HK-2 (cell line): ENCODE results near the gene FLOT2.
"Not testable (repeated sequence)": the region's sequence is repeated elsewhere in the genome, so short reads cannot be mapped to it uniquely, and the experiment has no call there.

ENCODE experiments used
- DNase-seq: peaks from one replicate; pipeline ENCODE4 v3.0.0-alpha.2; 2018; ENCODE audit not compliant: unreplicated experiment

Gene FLOT2

GRCh38 chr17:28873839-28874238 is 23.7 kb downstream of the FLOT2 start:
- DNase-seq = no peak

- no peak for DNase-seq
These were observed 26.4 kb downstream of the FLOT2 start for GRCh38 chr17:28871056-28871579.

DNA sequence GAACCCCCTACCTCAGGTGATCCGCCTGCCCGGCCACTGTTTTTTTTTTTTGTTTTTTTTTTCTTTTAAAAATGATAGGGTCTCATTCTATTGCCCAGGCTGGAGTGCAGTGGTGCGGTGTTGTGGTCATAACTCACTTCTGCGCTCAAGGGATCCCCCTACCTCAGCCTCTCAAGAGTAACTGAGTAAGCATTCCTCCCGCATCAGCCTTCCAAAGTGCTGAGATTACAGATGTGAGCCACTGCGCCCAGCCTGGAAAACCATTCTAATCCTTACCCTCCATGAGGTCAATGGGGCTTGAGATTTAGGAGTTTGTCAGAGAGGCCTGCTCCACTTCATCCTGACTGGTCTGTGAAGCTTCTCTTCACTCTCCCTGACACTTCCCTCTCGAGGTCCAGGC is 30.3 kb downstream of the FLOT2 start:
- no peak for DNase-seq

DNA sequence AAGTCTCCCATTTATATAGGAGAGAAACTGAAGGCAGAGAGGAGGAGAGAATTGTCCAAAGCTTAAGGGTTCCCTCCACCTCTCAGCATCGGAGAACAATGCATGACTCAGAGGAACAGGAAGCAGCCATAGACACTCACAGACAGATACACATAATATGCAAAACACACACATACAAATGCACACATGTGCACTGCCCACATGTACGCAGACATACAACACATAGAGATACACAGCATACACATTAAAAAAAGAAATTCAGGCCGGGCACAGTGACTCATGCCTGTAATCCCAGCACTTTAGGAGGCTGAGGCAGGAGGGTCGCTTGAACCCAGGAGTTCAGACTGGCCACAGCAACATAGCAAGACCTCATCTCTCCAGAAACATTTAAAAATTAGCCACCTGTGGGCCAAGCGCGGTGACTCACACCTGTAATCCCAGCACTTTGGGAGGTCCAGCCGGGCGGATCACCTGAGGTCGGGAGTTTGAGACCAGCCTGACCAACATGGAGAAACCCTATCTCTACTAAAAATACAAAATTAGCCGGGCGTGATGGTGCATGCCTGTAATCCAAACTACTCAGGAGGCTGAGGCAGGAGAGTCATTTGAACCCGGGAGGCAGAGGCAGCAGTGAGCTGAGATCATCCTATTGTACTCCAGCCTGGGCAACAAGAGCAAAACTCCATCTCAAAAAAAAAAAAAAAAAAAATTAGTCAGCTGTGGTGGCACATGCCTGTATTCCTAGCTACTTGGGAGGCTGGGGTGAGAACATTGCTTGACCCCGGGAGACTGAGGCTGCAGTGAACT is 31.4 kb downstream of the FLOT2 start:
- DNase-seq = no peak

DNA sequence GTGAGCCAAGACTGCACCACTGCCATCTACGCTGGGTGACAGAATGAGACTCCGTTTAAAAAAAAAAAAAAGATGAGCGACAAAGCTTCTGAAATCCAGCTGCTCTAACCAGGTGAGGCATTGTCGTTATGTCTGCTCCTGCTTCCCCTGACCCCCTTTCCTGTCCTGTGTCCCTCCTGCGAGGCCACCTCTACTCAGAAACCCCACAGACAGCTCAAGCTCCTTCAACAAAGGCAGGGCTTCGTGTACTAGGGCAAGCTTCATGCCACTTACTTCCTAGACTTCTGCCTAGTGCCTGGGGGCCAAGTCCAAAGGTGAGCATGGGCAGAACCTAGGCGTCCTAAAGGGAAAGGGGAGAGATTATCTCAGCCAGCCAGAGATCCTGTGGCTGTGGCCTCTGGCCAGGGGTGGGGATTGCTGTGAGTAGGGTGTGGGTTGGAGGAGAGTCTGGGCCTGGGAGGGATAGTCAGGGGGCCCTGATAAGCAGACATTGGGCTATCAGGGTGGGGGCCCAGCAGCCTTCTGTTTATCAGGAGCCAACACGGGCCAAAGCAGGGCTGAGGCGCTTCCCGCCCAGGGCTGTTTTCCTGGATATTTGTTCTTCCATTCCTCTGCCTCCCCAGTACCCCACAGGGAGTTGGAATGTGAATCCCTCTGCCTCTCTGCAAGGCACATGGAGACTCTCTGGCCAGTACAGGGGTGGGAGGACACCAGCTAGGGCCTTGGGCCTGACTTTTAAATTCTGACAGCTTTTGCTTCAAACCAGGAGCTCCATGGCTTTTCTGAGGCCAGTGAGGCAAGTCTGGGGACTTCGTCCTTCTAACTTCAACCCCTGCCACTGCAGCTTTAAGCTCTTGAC is 32.3 kb downstream of the FLOT2 start:
- no peak for DNase-seq

DNA sequence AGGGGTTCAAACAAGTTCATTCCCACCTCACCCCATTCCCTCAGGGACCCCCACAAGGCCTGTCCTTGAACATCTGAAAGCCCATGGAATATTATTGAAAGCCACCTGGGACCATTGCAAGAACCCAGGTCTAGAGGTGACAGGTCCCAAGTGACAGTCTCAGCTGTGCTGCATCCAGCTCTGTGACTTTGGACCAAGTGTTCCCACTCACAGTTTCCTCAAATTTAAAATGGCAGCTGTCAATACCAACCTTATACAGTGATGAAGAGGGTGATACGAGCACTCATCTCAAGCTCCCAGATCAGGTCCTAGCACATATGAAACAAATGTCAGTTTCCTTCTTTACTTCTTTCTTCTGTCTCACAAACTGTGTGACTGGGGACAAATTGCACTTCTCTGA is 33.6 kb downstream of the FLOT2 start:
- DNase-seq = no peak

DNA sequence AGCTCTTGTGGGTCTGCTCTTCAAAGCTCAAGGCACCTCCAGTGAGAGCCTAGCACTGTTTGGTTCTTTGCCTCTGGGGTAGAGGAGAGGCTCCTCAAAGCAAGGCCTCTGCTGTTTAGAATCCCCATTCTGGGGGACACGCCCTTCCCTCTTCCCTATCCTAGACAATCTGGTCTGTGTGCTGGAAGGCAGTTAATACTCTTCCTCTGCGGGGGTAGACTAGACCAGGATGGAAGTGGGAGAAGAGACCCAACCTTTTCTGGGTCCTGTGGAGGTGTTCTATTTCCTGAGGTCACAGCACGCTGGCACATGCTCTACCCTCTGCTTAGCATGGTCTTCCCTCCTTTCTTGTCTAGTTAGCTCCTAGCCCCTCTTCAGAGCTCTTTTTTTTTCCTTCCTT is 35.0 kb downstream of the FLOT2 start:
- no peak for DNase-seq

- DNase-seq = no peak
These were observed 35.9 kb downstream of the FLOT2 start for GRCh38 chr17:28861393-28862203.

GRCh38 chr17:28860363-28860808 is 37.1 kb downstream of the FLOT2 start:
- DNase-seq = no peak

- DNase-seq = no peak
These were observed 38.7 kb downstream of the FLOT2 start for GRCh38 chr17:28858801-28859355.

- DNase-seq = no peak
These were observed 39.4 kb downstream of the FLOT2 start for GRCh38 chr17:28857905-28858800.

DNA sequence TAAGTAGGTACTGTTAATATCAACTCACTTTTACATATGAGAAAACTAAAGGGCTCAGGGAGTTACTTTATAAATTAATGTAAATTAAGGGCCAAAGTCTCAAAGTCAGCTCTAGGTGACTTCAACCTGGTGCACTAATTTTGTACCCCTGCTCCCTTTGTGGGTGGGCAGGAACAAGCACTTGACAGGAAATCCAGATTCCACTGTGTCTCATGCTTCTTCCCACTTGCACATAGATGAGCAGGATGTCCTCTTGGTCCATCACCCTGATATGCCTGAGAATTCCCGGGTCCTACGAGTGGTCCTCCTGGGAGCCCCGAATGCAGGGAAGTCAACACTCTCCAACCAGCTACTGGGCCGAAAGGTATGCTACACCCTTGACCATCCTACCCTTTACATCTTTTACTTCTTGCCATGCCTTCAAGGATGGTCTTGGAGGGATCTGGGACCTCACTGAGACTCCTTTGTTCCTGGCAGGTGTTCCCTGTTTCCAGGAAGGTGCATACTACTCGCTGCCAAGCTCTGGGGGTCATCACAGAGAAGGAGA is 41.4 kb downstream of the FLOT2 start:
- DNase-seq = no peak

GRCh38 chr17:28855336-28855679 is 42.2 kb downstream of the FLOT2 start:
- no peak for DNase-seq

GRCh38 chr17:28854457-28855335 is 42.8 kb downstream of the FLOT2 start, which contains the start of gene ERAL1:
ERAL1 (plus strand) TSS chr17:28855016; CDS start chr17:28855035, 19 bp downstream.
- peak; percentile 85 for DNase-seq

GRCh38 chr17:28853295-28853694 is 44.2 kb downstream of the FLOT2 start:
- no peak for DNase-seq

GRCh38 chr17:28849281-28849680 is 48.3 kb downstream of the FLOT2 start:
- DNase-seq = no peak

DNA sequence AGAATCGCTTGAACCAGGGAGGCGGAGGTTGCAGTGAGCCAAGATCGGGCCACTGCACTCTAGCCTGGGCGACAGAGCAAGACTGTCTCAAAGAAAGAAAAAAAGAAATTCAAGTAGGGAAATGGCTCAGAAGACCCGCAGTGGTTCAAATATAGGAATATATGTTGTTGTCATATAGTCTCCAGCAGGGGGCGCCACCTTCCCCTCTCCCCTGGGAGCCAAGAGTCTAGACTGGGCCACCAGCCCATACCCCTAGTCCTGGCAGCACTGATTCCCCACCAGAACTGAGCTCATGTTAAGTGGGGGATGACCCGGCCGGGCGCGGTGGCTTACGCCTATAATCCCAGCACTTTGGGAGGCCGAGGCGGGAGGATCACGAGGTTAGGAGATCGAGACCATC is 48.9 kb downstream of the FLOT2 start:
- DNase-seq = not testable (repeated sequence)

GRCh38 chr17:28846699-28847098 is 50.8 kb downstream of the FLOT2 start:
- DNase-seq = not testable (repeated sequence)

- no peak for DNase-seq
These were observed 51.3 kb downstream of the FLOT2 start for GRCh38 chr17:28846231-28846630.
